GM21423 (cell line): ENCODE measurements around the gene PRMT1.
A peak's percentile ranks its signal among the peaks of the same experiment; 100 is the strongest.

ENCODE experiments used
- ATAC-seq: cut with Tn5 transposase; IDR thresholded peaks from one replicate; pipeline ENCODE4 v1.9.1; 2021; ENCODE audit warnings: mild to moderate bottlenecking, moderate library complexity; ENCODE audit not compliant: unreplicated experiment

Gene PRMT1

DNA sequence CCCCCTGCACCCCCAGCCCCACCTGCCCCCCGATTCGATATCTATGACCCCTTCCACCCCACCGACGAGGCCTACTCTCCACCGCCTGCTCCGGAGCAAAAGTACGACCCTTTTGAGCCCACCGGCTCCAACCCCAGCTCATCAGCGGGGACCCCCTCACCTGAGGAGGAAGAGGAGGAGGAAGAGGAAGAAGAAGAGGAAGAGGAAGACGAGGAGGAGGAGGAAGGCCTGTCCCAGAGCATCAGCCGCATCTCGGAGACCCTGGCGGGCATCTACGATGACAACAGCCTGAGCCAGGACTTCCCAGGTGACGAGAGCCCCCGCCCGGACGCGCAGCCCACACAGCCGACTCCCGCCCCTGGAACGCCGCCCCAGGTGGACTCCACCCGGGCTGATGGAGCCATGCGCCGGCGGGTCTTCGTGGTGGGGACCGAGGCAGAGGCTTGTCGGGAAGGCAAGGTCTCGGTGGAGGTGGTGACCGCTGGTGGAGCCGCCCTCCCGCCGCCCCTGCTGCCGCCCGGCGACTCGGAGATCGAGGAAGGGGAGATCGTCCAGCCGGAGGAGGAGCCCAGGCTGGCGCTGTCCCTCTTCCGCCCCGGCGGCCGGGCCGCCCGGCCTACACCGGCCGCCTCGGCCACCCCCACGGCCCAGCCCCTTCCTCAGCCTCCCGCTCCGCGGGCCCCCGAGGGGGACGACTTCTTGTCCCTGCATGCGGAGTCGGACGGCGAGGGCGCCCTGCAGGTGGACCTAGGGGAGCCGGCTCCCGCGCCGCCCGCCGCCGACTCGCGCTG, 25.8 kb upstream of the PRMT1 start:
- ATAC-seq: no peak

DNA sequence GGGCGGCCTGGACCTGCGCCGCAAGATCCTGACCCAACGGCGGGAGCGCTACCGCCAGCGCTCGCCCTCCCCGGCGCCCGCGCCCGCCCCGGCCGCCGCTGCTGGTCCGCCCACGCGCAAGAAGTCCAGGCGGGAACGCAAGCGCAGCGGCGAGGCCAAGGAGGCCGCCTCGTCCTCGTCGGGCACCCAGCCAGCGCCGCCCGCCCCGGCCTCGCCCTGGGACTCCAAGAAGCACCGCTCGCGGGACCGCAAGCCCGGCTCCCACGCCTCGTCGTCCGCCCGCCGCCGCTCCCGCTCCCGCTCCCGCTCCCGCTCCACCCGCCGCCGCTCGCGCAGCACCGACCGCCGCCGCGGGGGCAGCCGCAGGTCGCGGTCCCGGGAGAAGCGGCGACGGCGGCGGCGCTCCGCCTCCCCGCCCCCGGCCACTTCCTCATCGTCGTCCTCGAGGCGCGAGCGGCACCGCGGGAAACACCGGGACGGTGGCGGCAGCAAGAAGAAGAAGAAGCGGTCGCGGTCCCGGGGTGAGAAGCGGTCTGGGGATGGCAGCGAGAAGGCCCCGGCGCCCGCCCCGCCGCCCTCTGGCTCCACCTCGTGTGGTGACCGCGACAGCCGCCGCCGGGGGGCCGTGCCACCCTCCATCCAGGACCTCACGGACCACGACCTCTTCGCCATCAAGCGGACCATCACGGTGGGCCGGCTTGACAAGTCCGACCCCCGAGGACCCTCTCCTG, 25.1 kb upstream of the PRMT1 start:
- ATAC-seq: no peak

DNA sequence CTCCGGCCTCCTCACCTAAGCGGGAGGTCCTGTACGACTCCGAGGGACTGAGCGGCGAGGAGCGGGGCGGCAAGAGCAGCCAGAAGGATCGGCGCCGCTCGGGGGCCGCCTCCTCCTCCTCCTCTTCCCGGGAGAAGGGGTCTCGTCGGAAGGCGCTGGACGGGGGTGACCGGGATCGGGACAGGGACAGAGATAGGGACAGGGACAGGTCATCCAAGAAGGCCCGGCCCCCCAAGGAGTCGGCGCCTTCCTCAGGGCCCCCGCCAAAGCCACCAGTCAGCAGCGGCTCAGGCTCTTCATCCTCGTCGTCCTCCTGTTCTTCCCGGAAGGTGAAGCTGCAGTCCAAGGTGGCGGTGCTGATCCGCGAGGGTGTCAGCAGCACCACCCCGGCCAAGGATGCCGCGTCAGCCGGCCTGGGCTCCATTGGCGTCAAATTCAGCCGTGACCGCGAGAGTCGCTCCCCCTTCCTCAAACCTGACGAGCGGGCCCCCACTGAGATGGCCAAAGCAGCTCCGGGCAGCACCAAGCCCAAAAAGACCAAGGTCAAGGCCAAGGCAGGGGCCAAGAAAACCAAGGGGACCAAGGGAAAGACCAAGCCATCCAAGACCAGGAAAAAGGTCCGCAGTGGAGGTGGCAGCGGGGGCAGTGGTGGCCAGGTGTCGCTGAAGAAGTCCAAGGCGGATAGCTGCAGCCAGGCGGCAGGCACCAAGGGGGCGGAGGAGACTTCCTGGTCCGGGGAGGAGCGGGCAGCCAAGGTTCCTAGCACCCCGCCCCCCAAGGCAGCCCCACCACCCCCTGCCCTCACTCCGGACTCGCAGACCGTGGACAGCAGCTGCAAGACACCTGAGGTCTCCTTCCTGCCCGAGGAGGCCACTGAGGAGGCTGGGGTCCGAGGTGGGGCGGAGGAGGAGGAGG, 24.3 kb upstream of the PRMT1 start:
- no peak for ATAC-seq

DNA sequence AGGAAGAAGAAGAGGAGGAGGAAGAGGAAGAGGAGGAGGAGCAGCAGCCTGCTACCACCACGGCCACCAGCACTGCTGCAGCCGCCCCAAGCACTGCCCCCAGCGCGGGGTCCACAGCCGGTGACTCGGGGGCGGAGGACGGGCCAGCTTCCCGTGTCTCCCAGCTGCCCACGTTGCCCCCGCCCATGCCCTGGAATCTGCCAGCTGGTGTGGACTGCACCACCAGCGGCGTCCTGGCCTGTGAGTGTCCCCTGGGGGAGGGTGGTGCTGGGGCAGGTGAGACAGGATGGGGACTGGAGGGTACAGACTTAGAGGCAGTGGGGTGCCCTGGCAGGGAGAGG, 23.6 kb upstream of the PRMT1 start:
- no peak for ATAC-seq

DNA sequence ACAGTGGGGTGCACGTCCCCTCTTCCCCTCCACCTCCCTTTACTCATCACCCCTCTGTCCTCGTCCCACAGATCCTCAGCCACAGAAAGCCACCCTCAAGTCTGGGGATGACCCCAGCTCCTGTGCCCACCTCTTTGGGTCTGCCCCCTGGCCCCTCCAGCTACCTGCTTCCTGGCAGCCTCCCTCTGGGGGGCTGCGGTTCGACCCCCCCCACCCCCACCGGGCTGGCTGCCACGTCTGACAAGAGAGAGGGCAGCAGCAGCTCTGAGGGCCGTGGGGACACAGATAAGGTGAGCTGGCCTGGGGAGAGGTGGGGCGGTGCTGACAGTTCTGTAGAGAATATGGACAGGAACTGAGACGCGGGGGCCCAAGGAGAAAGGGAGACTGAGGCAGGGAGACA, 22.5 kb upstream of the PRMT1 start:
- ATAC-seq: no peak

DNA sequence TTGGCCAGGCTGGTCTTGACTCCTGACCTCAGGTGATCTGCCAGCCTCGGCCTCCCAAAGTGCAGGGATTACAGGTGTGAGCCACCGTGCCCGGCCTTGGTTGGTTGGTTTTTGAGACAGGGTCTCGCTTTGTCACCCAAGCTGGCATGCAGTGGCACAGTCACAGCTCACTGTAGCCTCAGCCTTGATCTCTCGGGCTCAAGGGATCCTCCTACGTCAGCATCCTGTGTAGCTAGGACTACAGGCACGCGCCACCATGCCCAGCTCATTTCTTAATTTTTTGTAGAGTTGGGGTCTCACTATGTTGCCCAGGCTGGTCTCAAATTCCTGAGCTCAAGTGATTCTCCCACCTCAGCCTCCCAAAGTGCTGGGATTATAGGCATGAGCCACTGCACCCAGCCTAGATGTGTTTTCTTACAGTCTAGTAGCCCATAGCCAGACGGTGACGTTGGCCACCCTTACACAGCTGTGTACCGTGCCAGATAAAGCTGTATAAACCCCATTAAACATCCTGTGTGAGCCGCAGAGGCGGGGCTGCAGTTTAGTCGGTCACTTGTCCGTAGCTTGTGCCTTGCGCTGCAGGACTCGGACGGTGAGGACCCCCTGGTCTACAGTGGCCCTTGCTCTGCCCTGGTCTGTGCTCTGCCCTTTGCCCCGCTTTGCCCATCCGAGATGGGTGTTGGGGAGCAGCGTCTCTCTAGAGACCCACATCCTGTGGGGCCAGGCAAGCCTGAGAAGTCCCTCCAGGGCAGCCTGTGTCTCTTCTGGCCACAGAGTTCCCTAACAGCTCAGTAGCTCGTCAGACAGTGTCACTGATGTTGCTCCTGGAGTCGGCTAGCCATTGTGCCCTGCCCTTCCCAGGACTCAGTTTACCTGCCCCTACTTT, 21.3 kb upstream of the PRMT1 start:
- ATAC-seq: no peak

DNA sequence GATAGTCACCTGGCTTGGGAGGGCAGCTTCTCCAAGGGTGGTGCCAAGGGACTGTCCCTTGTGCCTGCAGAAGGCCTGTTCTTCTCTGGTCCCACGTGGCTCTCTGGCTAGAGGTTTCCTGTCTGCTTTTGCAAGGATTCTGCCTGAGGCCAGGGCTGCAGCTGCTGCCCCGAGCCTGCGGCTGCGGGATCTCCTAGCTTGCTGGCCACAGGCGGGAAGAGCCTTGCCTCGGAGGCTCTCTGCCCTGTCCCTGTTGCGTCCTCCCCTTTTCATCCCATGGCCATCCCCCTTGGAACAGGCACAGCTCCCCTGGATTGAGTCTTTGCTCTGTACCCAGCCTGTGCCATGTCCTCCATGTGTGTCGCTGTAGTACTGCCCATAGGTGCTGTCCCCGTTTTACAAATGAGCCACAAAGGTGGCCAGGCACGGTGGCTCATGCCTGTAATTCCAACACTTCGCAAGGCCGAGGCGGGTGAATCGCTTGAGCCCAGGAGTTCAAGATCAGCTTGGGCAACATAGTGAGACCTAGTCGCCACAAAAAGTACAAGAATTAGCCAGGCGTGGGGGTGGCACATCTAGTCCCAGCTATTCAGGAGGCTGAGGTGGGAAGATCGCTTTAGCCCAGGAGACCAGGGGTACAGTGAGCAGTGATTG, 20.5 kb upstream of the PRMT1 start:
- ATAC-seq: no peak

DNA sequence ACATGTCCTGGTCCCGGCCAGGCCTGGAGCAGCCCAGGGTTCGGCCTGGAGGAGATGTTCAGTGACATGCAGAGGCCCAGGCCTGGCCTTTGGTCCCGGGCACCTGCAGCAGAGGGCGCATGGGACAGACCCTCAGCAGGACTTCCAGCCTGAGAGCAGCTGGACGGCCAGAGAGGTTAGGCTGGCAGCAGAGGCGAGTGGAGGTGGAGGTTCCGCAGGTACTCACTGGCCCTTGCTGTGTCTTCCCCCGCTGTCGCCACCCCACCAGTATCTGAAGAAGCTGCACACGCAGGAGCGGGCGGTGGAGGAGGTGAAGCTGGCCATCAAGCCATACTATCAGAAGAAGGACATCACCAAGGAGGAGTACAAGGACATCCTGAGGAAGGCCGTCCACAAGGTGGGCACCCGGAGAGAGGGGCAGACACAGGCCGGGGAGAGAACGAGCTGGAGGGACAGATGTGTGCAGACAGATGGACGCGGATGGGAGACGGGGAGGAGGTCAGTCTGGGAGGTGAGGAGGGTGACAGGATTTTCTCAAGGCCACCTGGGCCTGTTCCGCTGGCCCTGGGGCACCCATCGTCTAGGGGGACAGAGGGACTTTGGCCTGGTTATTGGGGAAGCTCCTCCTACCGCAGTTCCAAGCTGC, 19.5 kb upstream of the PRMT1 start:
- ATAC-seq: no peak

DNA sequence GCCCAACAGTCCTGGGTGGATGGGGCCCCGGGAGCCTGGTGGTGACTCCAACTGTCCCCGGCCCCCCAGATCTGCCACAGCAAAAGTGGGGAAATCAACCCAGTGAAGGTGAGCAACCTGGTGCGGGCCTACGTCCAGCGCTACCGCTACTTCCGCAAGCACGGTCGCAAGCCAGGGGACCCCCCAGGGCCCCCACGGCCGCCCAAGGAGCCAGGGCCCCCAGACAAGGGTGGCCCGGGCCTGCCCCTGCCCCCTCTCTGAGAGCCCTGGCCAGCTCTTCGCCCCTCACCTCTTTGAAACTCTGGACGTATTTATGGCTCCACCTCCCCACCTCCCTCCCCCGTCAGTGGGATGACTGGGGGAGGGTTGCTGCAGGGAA, 18.9 kb upstream of the PRMT1 start:
- no peak for ATAC-seq

DNA sequence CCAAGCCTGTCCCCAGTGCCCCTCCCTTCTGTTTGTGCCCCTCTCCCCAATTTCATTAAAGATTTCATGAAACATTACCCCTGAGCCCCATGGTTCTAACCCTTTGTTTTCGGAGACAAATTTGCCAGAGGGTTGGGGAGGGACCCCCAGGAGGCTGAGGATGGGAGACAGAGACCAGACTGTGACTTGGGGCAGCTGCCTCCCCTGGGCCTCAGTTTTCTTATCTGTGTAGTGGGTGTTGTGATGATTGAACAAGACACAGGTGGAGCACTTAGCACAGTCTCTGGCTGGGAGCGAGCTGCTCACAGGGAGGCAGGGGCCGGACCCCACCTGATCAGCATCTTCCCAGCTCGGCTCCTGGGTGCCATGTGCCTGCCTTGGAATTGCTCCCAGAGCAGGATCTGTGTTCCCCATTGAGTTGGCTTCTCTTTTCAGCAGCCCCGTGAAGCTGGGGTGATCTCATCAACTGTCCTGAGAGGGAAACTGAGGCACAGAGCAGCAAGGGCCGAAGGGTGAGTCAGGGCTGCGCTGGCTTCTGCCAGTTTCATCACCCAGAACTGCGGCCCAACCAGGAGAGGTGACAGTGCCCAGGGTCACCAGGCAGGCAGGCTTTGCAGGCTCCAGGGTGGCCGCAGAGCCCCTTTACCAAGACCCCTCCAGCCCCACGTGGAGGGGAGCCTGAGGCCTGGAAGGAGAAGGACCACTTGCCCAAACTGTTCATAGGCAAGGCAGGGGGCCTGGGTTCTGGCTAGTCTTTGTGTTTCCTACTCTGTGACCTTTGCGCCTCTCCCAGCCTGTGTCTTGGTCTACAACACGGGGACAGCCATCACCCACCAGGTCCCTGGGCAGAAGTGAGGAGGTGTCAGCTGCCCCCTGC, 18.3 kb upstream of the PRMT1 start:
- no peak for ATAC-seq

DNA sequence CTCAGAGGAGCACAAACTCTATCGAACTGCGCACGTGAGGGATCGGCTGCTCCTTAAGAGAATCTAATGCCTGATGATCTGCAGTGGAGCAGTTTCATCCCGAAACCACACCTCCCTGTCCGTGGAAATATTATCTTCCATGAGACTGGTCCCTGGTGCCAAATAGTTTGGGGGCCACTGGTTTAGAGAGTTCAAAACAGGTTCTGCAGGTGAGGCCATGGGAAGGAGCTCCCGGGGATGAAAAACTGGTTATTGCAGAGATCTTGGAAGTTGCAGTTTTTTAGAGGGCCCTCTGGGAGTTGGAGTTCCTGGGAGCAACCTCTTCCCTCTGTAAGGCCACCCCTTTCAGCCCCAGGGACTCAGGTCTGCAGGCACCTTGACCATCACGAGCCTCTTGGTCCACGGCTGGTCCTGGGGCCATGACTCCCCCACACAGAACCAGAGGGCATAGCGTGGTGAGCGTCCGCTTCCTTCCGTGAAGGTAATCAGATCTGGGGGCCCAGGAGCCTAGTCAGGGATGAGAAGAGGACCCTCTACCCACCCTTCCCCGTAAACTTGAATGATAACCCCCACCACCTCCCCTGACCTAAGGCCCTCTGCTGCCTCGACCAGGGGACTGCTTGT, 16.6 kb upstream of the PRMT1 start:
- no peak for ATAC-seq

DNA sequence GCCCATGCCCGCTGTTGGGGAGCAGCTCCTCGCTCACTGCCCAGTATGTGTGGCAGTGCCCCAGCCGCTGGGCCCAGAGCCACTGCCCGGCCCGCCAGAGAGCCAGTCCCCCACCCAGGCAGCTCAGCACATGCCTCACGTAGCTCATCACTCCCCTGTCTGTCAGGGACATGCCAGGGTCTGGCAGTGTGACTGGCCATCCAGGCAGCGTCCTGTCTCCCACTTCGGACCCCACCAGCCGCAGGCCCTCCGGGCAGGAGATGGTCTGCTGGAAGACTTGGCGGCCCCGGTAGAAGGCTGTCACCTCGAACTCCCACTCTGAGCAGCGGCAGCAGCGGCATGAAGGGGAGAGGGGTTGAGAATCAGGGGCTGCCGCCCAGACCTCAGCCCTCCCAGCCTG, 15.1 kb upstream of the PRMT1 start:
- no peak for ATAC-seq

DNA sequence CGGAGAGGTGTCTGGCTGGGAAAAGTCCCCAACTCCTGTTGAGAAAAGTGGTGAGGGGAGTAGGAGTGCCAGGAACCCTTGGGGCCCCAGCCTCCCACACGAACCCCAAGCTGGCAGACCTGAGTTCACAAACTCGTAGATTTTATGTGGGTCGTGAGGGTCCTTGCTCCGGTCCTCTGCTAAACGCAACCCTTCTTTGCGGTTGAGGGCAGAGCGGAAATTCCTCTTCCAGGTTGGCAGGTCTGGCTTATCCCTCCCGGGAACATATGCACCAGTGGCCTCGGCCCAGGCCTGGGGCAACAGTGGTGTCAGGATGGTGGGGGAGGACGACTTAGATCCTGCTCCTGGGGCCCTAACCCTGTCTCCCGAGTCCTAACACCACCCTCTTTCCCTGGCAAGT, 13.8 kb upstream of the PRMT1 start:
- no peak for ATAC-seq

DNA sequence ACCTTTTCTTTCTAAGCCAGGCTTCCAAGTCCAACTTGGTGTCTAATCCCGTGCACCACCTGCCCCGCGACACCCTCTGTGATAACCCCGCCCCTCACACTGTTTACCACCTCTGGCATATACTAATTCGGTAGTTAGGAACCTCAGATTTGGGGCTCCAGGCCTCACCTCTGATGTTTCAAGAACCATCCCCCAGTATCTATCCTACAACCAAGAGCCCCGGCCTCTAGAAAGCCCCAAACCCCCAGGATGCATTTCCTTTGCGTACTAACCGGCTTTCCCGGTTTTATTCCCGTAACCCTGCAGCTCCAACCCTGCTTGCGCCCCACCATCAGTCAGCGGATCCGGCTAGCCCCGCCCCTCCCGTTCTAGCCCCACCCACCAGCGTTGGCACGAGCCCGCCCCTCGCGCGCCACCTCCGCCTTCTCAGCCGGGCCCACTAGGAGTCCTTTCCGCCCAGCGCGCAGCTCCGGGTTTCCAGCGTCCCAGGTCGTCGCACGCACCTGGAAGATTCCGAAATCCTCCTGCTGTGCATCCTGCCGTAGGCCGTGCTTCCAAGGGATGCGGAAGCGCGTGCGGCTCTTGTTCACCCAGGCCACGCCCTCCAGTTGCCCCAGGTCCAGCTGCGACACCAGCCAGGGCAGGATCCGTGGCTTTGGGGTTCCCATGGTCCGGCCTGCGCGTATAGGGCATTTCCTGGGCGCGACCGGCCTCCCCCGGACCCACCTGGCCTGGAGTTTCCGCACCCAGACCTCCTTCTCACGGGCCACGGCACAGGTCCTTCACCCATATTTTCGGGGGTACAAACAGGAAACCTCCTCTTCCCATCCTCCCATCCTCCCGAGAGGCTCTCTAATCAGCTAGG, 12.7 kb upstream of the PRMT1 start:
- ATAC-seq: peak; percentile 40

DNA sequence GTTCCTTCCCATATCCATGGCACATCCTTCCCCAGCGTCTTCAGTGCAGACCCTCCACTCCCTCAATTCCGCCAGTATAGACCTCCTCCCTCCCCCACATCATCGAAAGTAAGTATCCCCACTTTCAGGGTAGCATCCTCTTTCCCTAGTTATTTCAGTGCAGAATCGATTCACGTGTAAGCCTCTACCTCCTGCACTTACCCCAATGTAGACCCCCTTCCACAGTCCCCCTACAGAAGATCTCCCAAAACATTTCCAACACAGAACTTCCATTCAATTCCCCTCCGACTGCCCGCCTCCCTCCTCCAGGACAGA, 12.1 kb upstream of the PRMT1 start:
- ATAC-seq: no peak

DNA sequence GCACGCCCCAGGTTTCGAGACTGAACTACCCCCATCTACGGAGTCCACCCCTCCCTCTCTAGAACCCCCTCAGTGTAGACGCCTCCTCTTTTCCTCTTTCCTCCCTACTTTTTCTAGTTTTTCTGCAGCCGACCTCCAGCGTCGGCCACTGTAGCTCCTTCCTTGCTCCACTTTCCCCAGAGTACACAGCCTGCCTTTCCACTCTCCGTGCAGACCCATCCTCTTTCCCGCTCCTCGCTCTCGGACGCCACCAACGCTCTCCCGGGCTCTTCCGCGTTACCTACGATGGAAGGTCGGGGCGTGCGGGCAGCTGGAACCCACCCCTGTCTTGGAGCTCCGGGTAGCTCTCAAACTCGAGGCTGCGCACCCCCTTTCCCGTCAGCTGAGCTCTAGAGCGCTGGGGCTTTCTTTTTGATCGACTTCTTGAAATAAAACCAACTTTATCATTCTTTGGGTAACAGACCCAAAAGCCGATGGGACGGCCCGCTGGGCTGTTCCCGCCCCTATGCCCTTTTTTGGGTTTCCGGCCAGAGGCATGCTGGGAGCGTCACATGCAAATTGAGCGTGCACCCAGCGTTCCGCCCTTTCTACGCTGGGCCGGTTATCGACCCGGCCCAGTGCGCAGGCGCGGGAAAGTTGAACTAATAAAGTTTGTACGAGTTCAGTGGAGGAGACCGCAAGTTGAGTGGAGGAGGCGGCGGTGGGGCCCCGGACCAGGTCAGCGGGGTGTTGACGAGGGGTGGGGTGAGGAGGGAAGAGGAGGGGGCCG, 11.5 kb upstream of the PRMT1 start, which contains the start of the genes BCL2L12 and IRF3:
BCL2L12 (plus strand) TSS at position 583 of the 769 bp plus-strand sequence. CDS start 760 bp downstream, outside the sequence.
IRF3 (minus strand) TSS at position 507 of the 769 bp plus-strand sequence. CDS start 1,019 bp downstream, outside the sequence.
- ATAC-seq: peak; percentile 88

DNA sequence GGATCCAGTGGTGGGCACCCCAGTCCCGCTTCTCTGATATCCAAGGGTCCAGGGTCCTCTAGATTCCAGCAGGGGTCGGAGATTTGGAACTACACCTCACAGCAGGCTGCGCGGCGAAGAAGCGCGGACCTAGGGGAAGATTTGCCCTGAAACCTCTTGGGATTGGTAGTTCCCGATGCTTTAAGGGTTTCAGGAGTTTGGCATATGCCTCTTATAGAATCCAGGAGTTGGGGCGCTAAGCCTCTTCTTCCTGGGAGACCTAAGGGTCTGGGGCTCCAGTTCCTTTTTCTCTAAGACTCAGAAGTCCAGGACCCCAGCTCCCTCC, 11.0 kb upstream of the PRMT1 start:
- no peak for ATAC-seq
